C4-2B (cell line): ENCODE measurements around the gene PRR5L.

Experiments used
- ZFX ChIP-seq: fragments of 450-650 bp; IDR thresholded peaks from 2 replicates; pipeline ENCODE4 v1.6.1; 2017
- TF ChIP-seq, protein P1 (sequence below): fragments of 450-650 bp; conservative IDR thresholded peaks from 2 replicates; pipeline ENCODE4 v1.5.1; 2017; ENCODE audit warnings: mild to moderate bottlenecking

DNA sequence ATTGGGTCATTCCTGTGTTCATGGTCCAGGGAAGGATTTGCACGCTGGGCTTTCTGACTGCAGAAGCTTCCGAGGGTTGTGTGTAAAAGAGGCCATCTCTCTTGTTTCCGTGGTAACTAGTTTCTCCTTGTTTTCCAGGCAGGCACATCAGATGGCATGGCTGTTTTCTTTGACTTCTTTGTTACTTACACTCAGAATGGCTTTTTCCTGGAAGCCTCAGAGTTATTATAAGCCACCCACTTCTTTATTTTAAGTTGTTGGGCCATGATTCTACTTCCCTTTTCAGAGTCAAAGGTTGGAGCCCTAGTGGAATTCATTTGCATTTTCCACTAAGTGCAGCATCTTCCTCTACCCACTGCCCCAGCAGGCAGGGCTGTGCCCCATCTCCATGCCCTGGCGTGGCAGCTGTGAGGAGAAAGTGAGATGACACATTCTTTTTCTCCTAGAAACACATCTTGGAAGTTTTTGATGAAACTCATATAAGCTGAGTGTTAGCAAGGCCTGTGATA, 94.9 kb downstream of the PRR5L start:
- TF ChIP-seq, protein P1, sequence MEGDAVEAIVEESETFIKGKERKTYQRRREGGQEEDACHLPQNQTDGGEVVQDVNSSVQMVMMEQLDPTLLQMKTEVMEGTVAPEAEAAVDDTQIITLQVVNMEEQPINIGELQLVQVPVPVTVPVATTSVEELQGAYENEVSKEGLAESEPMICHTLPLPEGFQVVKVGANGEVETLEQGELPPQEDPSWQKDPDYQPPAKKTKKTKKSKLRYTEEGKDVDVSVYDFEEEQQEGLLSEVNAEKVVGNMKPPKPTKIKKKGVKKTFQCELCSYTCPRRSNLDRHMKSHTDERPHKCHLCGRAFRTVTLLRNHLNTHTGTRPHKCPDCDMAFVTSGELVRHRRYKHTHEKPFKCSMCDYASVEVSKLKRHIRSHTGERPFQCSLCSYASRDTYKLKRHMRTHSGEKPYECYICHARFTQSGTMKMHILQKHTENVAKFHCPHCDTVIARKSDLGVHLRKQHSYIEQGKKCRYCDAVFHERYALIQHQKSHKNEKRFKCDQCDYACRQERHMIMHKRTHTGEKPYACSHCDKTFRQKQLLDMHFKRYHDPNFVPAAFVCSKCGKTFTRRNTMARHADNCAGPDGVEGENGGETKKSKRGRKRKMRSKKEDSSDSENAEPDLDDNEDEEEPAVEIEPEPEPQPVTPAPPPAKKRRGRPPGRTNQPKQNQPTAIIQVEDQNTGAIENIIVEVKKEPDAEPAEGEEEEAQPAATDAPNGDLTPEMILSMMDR = no peak
- TF ChIP-seq ZFX = no peak
